GM12865 (cell line): Measurements from ENCODE around the gene PINK1.

Source experiments
- DNase-seq: peaks from one replicate; pipeline ENCODE4 v3.0.0; 2010; ENCODE audit warnings: low read depth
- H3K4me3 ChIP-seq: 2 replicates; pipeline ENCODE4 v1.5.1; 2011; ENCODE audit warnings: mild to moderate bottlenecking, low read depth, low read length, control low read depth
- CTCF ChIP-seq: IDR thresholded peaks from 2 replicates; pipeline ENCODE4 v1.5.1; 2011; ENCODE audit warnings: low read length, control low read depth, low read depth, inconsistent platforms; ENCODE audit not compliant: insufficient read depth; ENCODE audit errors: missing control alignments

The PINK1 gene

GRCh38 chr1:20685099-20685662 lies 51.9 kb downstream of the PINK1 start:
- no peak for TF ChIP-seq CTCF
- no peak overlapping the region for H3K4me3 ChIP-seq
- no peak for DNase-seq

GRCh38 chr1:20685741-20686140 lies 52.5 kb downstream of the PINK1 start:
- no peak for TF ChIP-seq CTCF
- H3K4me3 ChIP-seq, result no peak overlapping the region
- DNase-seq, result no peak

- TF ChIP-seq CTCF, result no peak
- H3K4me3 ChIP-seq, result no peak overlapping the region
- DNase-seq, result no peak
Measured at GRCh38 chr1:20686883-20687725, 53.8 kb downstream of the PINK1 start.

- DNase-seq, result no peak
- no peak for TF ChIP-seq CTCF
Measured at GRCh38 chr1:20689645-20690056, 56.4 kb downstream of the PINK1 start.

GRCh38 chr1:20691872-20692271 lies 58.6 kb downstream of the PINK1 start:
- DNase-seq, result no peak
- TF ChIP-seq CTCF, result no peak
- no peak overlapping the region for H3K4me3 ChIP-seq

More at GRCh38 chr1:20689645-20690056, 56.4 kb downstream of the PINK1 start:
- no peak overlapping the region for H3K4me3 ChIP-seq

GRCh38 chr1:20693623-20694022 lies 60.4 kb downstream of the PINK1 start:
- DNase-seq, result no peak
- TF ChIP-seq CTCF, result no peak

GRCh38 chr1:20695515-20695914 lies 62.3 kb downstream of the PINK1 start:
- TF ChIP-seq CTCF, result no peak
- H3K4me3 ChIP-seq, result no peak overlapping the region
- no peak for DNase-seq

More at GRCh38 chr1:20693623-20694022, 60.4 kb downstream of the PINK1 start:
- H3K4me3 ChIP-seq, result no peak overlapping the region
